ENCODE data around the gene FBLIM1. TPM values are rescaled to one million over a fixed set of nuclear protein-coding genes. Genes with fewer than 3 reads are reported as not detected.

The FBLIM1 gene
- total RNA-seq, 1 experiment from 2014 or later, result 78.3 TPM

DNA sequence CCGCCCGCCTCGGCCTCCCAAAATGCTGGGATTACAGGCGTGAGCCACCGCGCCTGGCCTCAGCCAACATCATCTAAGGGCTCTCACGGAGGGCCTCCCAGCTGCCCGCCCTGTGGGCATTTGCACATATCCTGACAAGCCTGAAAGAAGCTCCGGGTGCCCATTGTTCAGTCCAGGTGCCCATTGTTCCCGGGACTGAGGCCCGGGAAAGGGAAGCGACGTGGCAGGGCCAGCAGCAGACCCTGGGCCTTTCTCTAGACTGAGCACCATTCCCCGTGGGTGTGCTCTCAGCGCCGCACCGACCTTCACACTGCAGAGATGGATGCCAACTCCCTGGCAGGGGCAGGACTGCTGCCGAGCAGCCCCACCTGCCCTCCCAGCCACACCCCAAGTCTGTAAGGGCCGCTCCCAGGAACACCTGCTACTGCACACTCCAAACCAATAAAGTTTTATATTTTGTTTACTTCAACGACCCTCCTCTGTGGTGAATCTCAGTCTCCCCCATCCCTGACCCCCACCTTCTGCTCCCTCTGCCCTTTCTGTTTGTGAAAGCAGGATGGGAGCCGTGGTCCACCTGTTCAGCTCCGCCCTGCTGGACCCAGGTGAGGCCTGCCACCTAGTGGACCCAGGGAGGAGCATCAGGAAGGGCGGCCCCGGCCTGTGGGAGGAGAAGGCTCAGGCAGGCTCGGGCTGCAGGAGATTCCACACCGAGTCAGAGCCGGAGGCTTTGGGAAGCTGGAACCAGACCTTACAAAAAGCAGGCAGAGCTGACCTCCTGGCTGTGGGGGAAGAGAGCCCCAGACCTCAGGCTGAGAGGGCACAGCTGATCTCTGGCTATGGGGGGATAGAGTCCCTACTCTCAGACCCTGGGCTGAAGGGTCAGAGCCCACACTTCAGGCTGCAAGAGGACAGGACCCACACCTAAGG is 17.4 kb upstream of the FBLIM1 start:
- H3K9me3 Mint-ChIP-seq, result no peaks in the 10 kb centered on the region
- H3K27ac Mint-ChIP-seq, result peak overlapping the region; percentile 36
- H3K4me3 Mint-ChIP-seq, result peak overlapping the region; percentile 29; the same call in 1 of the 2 replicates
- DNase-seq (ENCODE audit: low spot score) (peak; percentile 93), ATAC-seq (peak; percentile 93)
- peaks cover 8% of the 10 kb centered on the region for H3K4me1 Mint-ChIP-seq
- ChIA-PET CTCF (interaction anchor here (0.5 to 4.3 kb wide), 39 partner anchors 8 to 310 kb away, joined by 3 to 51 read pairs (median 5); partner anchors contain the start of genes DDI2, DNAJC16 and FBLIM1), POLR2A (interaction anchor here (0.6 to 1.7 kb wide), 4 partner anchors 15 to 82 kb away, joined by 3 to 6 read pairs (median 4); no protein-coding TSS in a partner anchor)
- H3K27me3 Mint-ChIP-seq (ENCODE audit: low read depth), result no peaks in the 10 kb centered on the region; the same call in 1 of the 2 replicates
- TF ChIP-seq, protein P1, sequence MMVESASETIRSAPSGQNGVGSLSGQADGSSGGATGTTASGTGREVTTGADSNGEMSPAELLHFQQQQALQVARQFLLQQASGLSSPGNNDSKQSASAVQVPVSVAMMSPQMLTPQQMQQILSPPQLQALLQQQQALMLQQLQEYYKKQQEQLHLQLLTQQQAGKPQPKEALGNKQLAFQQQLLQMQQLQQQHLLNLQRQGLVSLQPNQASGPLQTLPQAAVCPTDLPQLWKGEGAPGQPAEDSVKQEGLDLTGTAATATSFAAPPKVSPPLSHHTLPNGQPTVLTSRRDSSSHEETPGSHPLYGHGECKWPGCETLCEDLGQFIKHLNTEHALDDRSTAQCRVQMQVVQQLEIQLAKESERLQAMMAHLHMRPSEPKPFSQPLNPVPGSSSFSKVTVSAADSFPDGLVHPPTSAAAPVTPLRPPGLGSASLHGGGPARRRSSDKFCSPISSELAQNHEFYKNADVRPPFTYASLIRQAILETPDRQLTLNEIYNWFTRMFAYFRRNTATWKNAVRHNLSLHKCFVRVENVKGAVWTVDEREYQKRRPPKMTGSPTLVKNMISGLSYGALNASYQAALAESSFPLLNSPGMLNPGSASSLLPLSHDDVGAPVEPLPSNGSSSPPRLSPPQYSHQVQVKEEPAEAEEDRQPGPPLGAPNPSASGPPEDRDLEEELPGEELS (CRISPR knock-in tag; IDR thresholded peaks at IDR 0.05), result no peak
- TF ChIP-seq, protein P2, sequence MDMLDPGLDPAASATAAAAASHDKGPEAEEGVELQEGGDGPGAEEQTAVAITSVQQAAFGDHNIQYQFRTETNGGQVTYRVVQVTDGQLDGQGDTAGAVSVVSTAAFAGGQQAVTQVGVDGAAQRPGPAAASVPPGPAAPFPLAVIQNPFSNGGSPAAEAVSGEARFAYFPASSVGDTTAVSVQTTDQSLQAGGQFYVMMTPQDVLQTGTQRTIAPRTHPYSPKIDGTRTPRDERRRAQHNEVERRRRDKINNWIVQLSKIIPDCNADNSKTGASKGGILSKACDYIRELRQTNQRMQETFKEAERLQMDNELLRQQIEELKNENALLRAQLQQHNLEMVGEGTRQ (CRISPR knock-in tag; IDR thresholded peaks at IDR 0.05), result no peak
- TF ChIP-seq, protein P3, sequence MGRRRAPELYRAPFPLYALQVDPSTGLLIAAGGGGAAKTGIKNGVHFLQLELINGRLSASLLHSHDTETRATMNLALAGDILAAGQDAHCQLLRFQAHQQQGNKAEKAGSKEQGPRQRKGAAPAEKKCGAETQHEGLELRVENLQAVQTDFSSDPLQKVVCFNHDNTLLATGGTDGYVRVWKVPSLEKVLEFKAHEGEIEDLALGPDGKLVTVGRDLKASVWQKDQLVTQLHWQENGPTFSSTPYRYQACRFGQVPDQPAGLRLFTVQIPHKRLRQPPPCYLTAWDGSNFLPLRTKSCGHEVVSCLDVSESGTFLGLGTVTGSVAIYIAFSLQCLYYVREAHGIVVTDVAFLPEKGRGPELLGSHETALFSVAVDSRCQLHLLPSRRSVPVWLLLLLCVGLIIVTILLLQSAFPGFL (CRISPR knock-in tag; IDR thresholded peaks at IDR 0.05; ENCODE audit: borderline replicate concordance), result no peak
- TF ChIP-seq ETV6 (CRISPR knock-in tag; IDR thresholded peaks at IDR 0.05) (peak; percentile 23; the same call in 1 of the 2 replicates), OVOL2 (CRISPR knock-in tag; IDR thresholded peaks at IDR 0.05; ENCODE audit: borderline replicate concordance) (no peak), ZNF263 (CRISPR knock-in tag; IDR thresholded peaks at IDR 0.05; ENCODE audit: low read depth) (no peak), ZNF232 (CRISPR knock-in tag; IDR thresholded peaks at IDR 0.05) (no peak), SOX15 (CRISPR knock-in tag; IDR thresholded peaks at IDR 0.05) (no peak), NFE2L1 (CRISPR knock-in tag; IDR thresholded peaks at IDR 0.05) (no peak)
- TF ChIP-seq, protein P4, sequence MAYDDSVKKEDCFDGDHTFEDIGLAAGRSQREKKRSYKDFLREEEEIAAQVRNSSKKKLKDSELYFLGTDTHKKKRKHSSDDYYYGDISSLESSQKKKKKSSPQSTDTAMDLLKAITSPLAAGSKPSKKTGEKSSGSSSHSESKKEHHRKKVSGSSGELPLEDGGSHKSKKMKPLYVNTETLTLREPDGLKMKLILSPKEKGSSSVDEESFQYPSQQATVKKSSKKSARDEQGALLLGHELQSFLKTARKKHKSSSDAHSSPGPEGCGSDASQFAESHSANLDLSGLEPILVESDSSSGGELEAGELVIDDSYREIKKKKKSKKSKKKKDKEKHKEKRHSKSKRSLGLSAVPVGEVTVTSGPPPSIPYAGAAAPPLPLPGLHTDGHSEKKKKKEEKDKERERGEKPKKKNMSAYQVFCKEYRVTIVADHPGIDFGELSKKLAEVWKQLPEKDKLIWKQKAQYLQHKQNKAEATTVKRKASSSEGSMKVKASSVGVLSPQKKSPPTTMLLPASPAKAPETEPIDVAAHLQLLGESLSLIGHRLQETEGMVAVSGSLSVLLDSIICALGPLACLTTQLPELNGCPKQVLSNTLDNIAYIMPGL (CRISPR knock-in tag; IDR thresholded peaks at IDR 0.05), result peak; percentile 53; the same call in 1 of the 2 replicates
- TF ChIP-seq, protein P5, sequence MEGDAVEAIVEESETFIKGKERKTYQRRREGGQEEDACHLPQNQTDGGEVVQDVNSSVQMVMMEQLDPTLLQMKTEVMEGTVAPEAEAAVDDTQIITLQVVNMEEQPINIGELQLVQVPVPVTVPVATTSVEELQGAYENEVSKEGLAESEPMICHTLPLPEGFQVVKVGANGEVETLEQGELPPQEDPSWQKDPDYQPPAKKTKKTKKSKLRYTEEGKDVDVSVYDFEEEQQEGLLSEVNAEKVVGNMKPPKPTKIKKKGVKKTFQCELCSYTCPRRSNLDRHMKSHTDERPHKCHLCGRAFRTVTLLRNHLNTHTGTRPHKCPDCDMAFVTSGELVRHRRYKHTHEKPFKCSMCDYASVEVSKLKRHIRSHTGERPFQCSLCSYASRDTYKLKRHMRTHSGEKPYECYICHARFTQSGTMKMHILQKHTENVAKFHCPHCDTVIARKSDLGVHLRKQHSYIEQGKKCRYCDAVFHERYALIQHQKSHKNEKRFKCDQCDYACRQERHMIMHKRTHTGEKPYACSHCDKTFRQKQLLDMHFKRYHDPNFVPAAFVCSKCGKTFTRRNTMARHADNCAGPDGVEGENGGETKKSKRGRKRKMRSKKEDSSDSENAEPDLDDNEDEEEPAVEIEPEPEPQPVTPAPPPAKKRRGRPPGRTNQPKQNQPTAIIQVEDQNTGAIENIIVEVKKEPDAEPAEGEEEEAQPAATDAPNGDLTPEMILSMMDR (IDR thresholded peaks at IDR 0.05), result peak; percentile 80
- no peaks in the 10 kb centered on the region for H3K36me3 Mint-ChIP-seq

DNA sequence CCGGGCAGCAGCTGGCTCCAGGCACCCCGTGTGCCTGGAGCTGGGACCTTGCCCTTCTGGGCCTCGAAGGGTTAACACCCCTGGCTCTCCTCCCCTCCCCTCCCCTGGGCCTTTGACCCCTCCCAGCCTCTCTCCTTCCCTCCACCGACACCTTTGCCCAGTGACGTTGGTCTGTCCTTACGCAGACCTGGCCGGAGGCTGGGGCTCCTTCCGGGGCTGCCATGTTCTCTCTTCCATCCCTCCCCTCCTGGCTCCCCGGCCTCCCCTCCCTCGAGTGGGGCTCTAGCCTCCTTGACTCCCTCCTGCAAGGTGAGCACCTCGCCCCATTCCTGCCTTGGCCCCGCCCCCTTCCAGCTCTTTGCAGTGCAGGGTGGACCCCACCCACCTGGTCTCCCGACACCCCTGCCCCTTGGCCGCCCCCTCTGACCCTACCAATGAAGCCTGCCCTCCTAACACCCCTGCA is 16.2 kb upstream of the FBLIM1 start, which contains the start of gene TMEM82:
TMEM82 (plus strand) TSS at position 161 of the 463 bp plus-strand sequence; CDS start at position 222, 61 bp downstream.
- peak; percentile 12 for ATAC-seq
- H3K27me3 Mint-ChIP-seq (ENCODE audit: low read depth), result no peaks in the 10 kb centered on the region; the same call in 1 of the 2 replicates
- H3K27ac Mint-ChIP-seq, result peak within 1 kb of the TSS; percentile 36
- H3K9me3 Mint-ChIP-seq, result no peaks in the 10 kb centered on the region
- CTCF ChIA-PET, result interaction anchor here (0.6 to 4.3 kb wide), 15 partner anchors 10 to 561 kb away, joined by 3 to 51 read pairs (median 7); partner anchors contain the start of genes AGMAT and DNAJC16
- H3K4me1 Mint-ChIP-seq, result peaks cover 8% of the 10 kb centered on the region
- POLR2A ChIA-PET, result interaction anchor here (1.7 kb wide), 1 partner anchor 14 kb away, joined by 6 read pairs; no protein-coding TSS in a partner anchor
- DNase-seq (ENCODE audit: low spot score), result peak; percentile 49
- peak within 1 kb of the TSS; percentile 29; the same call in 1 of the 2 replicates for H3K4me3 Mint-ChIP-seq
- H3K36me3 Mint-ChIP-seq, result no peaks in the 10 kb centered on the region
- TF ChIP-seq SP1 (CRISPR knock-in tag; conservative IDR thresholded peaks at IDR 0.05) (no peak), TEAD1 (CRISPR knock-in tag; IDR thresholded peaks at IDR 0.05) (no peak), RELA (CRISPR knock-in tag; IDR thresholded peaks at IDR 0.05; ENCODE audit: borderline replicate concordance) (no peak), SMAD4 (CRISPR knock-in tag; IDR thresholded peaks at IDR 0.05) (no peak), ZNF671 (CRISPR knock-in tag; IDR thresholded peaks at IDR 0.05) (no peak), TCF7 (CRISPR knock-in tag; IDR thresholded peaks at IDR 0.05; ENCODE audit: low read depth) (no peak)
- TF ChIP-seq, protein P6, sequence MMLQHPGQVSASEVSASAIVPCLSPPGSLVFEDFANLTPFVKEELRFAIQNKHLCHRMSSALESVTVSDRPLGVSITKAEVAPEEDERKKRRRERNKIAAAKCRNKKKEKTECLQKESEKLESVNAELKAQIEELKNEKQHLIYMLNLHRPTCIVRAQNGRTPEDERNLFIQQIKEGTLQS (CRISPR knock-in tag; conservative IDR thresholded peaks at IDR 0.05), result no peak
- TF ChIP-seq, protein P7, sequence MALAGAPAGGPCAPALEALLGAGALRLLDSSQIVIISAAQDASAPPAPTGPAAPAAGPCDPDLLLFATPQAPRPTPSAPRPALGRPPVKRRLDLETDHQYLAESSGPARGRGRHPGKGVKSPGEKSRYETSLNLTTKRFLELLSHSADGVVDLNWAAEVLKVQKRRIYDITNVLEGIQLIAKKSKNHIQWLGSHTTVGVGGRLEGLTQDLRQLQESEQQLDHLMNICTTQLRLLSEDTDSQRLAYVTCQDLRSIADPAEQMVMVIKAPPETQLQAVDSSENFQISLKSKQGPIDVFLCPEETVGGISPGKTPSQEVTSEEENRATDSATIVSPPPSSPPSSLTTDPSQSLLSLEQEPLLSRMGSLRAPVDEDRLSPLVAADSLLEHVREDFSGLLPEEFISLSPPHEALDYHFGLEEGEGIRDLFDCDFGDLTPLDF (CRISPR knock-in tag; IDR thresholded peaks at IDR 0.05), result no peak
- TF ChIP-seq, protein P8, sequence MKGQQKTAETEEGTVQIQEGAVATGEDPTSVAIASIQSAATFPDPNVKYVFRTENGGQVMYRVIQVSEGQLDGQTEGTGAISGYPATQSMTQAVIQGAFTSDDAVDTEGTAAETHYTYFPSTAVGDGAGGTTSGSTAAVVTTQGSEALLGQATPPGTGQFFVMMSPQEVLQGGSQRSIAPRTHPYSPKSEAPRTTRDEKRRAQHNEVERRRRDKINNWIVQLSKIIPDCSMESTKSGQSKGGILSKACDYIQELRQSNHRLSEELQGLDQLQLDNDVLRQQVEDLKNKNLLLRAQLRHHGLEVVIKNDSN (CRISPR knock-in tag; IDR thresholded peaks at IDR 0.05), result no peak
- TF ChIP-seq, protein P3 (CRISPR knock-in tag; IDR thresholded peaks at IDR 0.05; ENCODE audit: borderline replicate concordance), result no peak

Data from WTC11 (cell line).